Stimulated activated CD4-positive, alpha-beta T cell treated with anti-CD3 and anti-CD28 coated beads, Interleukin-12 subunit alpha, Interleukin-12 subunit beta, amount 100 ng/mL, for 4 hours (primary cell): ENCODE measurements around the gene PTK6.
"Not testable (repeated sequence)": the region's sequence is repeated elsewhere in the genome, so short reads cannot be mapped to it uniquely, and the experiment has no call there.

ENCODE experiments used
- DNase-seq: peaks from one replicate; pipeline ENCODE4 v3.0.0-alpha.2; 2020

Gene PTK6

DNA sequence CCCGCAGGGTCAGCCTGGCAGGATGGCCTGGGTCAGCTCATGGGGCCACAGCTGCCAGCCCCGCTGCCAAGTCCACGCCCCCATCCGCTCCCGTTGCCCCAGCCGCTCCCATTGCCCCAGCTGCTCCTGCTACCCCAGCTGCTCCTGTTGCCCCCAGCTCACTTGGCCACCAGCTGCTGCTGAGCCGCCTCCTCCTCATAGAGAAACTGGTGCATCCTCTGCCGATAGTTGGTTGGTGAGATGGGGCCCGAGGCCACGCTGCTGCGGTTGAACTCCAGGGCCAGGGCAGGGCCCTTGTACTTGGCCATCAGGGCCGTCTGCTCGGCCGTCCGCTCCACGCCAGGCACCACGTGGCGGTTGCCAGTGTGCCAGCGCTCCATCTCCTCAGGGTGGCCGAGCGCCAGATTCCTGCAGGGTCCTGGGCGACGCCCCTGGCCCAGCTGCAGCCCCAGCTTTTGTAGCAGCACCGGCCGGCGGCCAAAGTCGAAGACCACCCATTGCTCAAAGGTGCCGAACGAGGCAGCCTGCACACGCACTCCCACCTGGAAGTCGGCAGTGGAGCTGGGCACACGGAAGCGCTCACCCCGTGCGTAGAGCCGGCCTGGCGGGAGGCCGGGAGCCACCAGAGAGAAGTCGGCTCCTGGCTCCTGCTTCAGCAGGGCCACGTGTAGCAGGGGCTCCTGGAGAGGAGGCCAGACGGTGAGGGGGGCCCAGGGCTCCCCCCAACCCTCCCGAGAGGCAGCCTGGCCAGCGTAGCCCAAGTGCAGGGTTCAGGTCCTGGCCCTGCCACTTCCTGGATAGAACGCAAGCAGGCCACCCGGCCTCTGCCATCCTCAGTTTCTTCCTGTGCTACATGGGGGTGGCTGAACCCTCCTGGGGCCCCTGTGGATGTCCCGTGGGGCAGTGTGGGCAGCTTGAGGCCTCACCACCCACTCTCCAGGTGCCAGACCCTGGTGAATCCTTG lies 32.1 kb upstream of the PTK6 start:
- no peak for DNase-seq

DNA sequence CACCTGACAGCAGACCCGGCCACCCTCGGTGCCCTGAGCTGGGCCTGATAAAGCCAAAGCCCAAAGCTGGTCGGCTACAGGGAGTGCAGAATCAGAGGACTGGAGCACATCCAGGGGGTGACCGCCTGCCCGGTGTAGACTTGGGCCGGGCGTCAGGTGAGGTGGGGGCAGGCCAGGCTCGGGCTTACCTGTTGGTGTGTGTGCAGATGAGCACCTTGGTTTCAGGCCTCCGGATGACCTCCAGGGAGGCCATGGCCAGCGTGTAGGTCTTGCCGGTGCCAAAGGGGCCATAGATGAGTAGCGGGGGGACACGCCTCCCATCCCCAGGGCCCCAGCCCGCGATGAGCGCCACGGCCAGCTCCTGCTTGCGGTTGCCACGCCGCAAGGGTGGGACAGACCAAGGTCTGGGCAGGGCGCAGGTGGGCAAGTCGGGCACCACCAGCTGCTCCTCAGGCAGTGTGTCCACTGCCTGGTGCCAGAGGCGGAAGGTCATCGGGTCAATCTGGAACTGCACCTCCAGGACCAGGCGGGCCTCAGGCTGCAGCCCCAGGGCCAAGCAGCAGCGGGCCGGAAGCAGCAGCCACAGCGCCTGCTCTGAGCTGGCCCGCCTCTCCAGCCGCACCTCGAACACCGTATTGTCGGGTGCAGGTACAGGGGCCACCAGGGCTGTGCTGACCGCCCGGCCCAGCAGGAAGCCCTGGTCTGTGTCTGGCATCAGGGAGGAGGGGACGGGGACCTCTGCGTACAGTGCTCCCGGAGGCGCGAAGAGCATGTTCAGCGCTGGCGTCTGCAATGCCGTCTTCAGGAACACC lies 31.2 kb upstream of the PTK6 start:
- no peak for DNase-seq

DNA sequence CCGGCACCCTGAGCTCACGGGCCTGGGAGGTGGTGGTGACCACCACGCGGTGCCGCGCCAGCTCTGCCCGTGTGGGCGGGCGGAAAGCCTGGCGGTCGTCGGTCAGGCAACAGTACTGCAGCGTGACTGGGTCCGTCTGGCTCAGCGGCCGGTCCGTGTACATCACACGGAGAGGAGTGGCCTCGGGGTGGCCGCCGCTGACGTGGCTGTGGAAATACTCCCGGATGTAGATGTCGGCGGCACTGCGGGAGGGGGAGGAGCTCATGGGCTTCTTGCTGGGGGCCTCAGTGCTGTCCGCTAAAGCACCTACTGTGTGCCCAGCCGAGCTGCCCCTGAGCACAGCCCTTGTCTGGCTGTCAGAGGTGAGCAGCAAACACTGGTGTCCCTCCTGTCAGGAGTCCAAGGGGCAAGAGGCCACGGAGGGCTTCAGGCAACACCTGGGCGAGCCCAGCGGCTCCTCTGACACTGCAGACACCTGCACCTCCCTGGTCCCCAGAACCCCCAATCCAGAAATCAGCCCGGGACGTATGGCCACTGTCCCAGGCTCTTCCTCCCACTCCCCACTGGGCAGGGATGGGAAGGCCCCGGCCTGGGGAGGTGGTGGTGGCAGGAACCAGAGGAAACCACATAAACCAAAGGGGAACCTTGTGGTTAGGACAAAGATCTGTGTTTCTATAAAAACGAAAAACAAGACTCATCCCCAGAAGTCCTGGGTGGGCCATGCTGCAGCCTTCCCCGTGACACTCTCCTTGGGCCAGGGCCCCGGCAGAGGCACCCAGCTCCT lies 30.4 kb upstream of the PTK6 start:
- DNase-seq: no peak

DNA sequence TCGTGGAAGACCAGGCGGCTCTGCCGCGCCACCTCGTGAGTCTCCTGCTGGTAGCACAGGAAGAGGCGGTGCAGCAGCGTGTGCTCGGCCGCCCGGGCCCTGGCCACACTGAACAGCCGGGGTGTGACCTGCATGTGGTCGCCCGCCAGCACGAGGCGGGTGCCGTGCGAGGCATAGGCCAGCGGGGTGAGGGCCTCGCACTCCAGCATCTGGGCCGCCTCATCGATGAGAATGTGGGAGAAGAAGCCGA lies 29.9 kb upstream of the PTK6 start:
- no peak for DNase-seq

DNA sequence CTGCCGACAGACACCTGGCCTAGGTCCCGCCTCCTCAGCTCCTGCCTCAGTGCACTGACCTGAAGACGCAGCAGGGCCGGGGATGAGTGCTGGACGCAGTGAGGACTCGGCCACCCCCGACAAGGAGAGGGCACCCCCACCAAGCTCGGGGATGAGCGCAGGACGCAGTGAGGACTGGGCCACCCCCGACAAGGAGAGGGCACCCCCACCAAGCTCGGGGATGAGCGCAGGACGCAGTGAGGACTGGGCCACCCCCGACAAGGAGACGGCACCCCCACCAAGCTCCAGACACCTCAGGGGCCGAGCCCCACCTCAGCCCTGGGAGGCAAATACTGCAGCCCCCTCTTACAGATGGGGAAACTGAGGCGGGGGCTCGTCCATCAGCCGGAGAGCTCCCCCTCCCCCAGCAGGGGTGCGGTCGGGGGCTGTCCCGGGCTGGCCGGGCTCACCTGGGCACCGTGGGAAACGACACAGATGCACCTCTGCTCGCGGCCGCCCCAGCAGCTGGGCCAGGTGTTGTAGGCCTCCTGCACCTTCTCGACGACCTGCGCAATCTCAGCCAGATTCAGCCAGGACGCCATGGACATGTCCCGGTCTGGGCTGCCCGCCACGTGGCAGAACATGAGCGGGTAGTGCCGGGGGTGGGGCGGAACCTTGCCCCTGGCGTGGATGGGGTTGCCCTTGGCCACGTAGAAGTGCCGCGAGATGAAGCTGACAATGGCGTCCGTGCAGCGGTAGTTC lies 29.4 kb upstream of the PTK6 start:
- DNase-seq: no peak

DNA sequence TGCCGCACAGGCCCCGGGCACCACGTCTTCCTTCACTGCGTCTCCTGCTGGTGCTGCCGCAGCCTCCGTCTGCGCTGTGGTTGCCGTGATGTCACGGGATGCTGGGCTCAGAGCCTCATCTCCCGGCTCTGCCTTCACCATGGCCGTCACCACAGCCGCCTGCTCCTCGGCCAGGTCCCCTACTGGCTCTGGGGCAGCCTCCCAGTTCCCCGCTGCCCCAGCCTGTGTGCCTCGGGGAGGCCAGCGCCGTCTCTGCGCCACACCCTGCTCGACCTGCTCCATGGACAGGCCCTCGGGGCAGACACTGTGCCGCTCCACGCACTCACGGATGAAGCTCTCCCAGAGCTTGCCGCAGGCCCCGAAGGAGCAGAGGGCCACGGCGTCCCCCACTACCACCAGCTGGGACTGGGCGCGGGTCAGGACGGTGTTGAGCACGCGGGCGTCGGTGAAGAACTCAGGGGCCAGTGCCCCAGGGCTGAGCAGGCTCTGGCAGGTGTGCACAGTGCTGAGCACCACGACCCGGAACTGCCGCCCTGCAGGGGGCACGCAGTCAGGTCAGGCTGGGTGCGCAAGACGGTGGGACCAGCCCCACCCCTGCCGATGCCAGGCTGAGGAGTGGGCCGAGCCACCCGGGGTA lies 28.6 kb upstream of the PTK6 start:
- DNase-seq: no peak

DNA sequence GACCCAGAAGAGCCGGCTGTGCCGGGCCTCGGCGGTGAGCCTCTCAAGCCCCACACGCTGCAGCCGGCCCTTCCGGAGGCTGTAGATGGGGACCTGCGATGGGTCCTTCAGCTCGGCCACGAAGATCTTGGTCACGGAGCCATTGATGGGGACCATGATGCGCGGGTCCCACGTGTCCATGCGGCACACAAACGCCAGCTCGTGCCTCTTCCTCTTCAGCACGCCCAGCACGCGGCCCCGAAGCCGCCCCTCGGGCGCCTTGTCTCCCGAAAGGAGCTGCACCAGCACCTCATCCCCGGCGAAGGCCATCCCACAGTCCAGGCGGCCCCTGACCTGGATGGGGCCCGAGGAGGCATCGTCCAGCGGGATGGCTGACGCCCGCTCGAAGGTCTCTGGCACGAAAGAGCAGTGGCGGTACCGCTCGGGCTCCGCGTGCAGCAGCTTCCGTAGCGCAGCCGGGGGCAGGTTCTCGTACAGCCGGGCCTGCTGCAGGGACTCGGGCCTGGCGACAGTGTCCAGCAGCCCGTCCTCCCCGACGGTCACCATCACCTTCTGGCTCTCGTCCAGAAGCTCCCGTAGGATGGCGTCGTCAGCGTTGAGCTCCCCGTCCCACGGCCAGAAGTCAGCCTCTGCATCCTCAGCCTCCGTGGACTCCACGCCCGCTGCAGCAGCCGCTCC lies 28.0 kb upstream of the PTK6 start:
- no peak for DNase-seq

DNA sequence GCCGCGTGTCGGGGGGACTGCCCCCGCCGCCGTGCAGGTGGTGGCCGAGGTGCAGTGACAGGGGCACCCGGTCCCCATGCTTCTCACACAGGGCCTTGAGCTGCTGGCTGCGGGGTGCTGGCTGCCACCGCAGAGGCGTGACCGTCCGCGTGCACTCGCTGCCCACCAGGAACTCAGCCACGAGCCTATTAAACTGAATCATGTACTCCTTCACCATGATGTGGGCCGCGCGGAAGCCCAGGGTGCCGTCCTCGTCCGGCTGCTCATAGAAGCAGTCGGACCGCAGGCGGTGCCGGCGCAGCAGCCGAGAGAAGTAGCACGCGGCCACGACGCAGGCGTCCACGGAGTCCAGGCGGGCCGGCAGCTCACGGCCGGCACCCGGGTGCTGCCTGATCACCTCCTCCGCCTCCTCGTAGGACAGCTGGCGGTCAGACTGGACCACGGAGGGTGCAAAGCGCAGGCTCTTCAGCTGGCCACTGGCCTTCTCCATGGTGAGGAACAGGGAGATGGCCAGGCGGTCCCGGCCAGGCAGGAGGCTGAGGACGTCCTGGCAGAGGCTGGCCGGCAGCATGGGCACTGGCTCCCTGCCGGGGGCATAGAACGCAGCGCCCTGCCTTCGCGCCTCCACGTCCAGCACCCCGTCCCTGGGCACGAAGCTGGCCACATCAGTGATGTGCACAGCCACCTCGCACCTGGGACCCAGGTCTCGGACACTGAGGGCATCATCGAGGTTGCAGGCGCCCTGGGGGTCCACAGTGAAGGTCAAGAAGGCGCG lies 27.0 kb upstream of the PTK6 start:
- DNase-seq: no peak

DNA sequence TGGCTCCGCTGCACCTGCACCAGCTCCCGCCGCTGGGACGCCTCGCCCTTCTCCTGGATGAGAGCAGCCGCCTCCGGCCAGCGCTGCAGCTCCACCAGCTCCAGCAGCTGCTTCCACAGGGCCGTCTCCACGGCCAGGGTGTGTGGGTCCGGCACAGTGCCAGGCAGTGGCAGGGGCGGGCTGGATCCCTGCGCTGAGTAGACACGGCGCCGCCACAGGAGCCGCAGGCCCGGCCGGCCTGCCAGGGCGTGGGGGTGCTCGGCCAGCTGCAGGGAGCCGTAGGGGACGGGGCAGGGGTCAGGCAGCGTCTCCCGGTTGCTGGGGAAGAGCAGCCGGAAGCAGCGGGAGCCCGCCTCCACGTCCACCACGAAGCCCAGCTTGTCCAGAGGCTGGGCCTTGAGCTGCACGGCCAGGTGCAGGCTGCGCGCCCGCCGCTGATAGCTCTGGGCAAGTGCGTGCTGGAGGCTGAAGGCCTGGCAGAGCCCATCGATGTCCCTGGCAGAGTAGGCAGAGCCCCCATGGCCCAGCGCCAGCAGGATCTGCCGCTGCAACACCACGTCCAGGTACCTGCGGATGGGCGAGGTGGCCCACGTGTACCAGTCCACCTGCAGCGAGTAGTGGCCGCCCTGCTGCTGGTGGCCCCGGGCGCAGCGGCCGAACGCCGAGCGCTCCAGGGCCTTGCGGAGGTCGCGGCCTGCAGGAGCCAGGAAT lies 26.2 kb upstream of the PTK6 start:
- DNase-seq: no peak

DNA sequence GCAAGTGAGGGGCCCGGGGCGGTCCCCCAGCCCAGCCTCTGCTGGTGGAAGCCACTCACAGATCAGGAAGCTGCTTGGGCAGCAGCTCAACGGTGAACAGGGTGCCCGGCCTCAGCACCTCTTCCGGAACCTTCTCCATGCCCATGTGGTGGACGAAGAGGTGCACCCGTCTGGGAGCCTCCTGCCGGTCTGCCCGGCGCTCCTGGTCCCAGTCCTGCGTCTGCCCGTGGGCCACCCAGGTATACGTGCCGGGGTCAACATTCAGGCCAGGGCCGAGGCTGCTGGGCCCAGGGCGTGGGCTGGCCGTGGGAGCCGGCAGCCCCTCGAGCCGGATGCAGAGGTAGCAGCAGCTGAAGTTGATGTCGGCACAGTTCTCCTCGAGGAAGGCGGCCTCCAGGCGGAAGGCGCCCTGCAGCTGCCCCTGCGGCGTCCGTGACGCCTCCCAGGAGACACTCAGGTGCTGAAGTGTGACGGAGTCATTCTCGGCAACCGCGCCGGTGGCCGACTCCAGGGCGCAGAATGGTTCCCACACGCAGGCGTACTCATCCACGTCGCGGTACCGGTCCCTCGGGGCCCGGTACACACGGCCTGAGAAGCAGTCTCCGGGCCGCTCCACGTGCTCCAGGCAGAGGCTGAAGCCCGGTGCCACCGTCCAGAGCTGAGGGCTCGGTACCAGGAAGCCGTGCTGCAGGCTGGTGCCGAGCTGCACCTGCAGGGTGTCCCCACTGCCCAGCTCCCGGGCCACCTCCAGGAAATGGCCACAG lies 25.5 kb upstream of the PTK6 start:
- no peak for DNase-seq

DNA sequence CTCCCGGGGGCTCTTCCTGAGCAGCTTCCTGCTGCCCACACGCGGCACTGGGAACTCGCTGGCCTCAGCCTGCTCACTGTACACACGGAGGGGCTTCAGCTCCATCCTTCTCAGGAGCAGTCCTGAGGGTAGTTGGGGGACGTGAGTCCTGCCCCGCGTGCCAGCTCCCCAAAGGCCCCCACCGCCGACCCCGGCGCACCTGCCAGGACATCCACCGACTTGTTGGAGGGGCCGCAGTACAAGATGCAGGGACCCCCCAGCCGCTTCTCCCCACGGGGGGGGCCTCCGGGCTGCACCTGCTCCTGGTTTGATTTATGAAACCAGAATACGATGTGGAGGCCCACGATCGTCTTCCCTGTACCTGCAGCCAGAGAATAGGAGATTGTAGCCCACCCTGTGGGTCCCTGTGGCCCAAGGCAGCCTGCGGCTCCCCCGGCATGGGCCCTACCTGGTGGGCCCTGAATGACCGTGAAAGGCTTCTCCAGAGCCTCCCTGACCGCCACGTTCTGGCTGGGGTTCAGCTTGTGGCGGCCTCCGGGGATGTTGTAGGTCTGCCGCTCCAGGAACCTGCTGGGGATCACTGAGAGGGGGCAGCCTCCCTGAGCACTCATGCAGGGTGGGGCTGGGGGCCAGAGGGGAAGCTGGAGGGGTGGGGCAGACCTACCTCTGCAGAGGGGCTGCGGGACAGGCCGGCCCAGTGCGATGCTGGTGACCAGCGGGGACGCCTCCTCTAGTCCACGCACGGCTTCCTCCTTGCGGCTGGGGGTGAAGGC lies 24.6 kb upstream of the PTK6 start:
- no peak for DNase-seq

DNA sequence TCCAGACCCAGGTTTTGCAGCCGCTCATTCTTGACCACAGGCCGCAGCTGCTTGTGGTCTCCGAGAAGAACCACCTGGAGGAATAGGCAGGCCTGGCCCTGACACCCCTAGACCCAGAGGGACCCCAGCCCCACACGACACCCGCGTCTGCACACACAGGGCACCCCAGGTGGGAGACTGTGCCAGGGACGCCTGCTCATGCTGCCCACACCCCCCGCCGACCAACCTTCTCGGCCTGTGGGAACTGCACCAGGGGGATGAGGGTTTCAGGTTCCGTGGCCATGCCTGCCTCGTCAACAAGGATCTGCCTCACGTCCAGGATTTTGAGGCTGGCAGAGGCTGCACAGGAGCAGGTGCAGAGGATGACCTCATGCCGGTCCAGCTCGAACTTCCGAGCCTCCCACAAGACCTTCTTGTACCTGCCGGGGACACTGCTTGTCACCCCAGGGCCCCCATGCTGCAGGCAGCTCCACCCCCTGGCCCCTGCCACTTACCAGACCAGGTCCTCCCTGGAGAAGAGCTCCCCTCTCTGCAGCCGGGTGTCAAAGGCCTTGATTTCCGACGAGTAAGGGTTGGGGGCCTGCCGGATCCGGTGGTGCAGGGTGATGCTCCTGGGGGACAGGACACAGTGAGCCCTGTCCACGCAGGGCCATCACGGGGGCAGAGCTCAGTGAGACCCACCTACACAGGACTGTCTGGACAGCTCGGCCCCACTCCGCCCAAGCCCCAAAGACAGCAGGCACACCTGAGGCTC lies 23.9 kb upstream of the PTK6 start:
- no peak for DNase-seq

DNA sequence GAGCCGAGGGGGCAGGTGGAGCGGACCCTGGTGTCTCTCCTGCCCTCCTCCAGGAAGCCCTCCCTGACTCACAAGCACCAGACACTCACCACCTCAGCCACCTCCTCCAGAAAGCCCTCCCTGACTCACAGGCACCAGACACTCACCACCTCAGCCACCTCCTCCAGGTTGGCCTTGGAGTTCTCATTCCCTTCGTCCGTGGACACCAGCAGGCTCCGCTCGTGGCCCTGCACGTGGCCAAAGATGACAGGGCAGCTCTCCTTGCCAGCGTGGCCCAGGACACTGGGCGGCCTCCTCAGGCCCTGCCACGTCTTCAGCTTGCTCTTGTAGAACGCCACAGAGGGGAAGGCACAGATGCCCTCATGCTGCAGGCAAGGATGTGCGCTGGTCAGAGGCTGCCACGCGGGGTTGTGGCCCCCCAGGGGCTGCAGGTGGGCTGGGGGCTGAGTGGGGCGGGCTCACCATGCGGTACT lies 23.2 kb upstream of the PTK6 start:
- no peak for DNase-seq

DNA sequence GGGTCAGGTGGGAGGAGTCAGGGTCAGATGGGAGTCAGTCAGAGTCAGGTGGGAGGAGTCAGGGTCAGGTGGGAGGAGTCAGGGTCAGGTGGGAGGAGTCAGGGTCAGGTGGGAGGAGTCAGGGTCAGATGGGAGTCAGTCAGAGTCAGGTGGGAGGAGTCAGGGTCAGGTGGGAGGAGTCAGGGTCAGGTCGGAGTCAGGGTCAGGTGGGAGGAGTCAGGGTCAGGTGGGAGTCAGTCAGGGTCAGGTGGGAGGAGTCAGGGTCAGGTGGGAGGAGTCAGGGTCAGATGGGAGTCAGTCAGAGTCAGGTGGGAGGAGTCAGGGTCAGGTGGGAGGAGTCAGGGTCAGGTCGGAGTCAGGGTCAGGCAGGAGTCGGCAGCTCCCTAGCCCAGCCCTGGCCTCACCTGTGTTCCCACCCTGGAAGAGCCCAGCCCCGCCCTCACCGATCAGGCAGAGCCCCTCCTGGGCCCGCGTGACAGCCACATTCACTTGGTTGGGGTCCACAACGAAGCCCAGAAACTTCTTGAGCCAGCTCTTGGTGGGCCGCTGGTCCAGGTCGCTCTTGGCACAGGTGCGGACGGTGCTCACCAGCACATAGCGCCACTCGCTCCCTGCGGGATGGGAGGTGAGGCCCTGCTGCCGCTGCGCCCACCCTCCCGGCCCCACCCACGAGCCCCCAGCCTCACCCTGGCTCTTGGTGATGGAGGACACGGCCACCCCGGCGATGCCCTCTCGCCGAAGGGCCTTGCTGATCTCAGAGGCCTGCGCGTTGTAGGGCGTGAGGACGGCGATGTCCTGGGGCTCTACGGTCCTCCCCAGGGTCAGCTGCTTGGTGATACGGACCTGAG lies 22.5 kb upstream of the PTK6 start:
- not testable (repeated sequence) for DNase-seq

DNA sequence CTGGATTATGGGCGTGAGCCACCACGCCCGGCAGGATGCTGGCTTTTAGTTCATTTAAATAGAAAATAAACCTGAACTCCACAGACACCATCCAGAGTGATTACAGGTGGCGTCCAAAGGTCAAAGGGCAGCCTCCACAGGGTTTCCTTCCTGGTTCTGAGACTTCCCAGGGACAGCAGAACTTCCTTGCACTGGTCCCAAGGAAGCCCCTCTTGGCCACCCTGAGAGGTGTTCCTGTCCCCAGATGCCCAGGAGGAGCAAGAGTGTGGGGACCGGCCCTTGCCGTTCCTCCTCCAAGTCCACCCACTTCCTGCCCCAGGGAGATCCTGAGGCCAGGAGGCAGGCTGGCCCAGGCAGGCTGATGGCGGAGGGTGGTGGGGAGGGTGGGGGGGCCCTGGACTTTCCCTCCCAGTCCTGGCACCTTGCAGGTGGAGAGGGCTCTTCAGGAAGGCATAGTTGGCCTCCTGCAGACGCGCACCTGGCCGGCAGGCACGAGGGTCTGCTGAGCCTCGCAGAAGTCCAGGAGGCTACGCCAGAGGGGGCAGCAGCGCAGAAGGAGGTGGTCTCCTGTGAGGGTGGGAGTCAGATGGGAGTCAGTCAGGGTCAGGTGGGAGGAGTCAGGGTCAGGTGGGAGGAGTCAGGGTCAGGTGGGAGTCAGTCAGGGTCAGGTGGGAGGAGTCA lies 21.8 kb upstream of the PTK6 start:
- no peak for DNase-seq

DNA sequence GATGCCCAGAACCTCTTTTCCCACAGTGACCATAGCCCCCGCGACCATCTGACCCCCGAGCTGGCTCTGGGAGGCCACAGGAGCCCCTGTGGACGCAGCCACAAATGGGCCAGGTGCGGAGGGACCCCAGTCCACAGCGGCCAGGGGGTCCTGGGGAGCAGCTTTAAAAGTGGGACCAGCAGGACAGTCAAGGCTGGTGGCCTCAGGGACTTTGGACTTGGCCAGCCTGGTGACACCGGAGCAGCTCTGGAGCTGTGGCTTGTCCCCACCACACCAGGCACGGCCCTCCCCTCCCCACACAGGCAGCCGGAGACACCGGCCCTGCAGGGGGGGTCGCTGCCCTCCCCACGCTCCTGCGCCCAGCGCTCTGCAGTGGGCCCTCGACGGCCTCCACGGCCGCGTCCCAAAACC lies 20.3 kb upstream of the PTK6 start:
- no peak for DNase-seq
